Omental fat pad (tissue), 4 donors: ENCODE data around the gene ARHGAP6. TPM values are rescaled to one million over a fixed set of nuclear protein-coding genes. Genes with fewer than 3 reads are reported as not detected.
"Not testable (repeated sequence)": the region's sequence is repeated elsewhere in the genome, so short reads cannot be mapped to it uniquely, and the experiment has no call there.

ENCODE experiments used
- ATAC-seq: fragments of 150-250 bp; one replicate; pipeline ENCODE4 v1.9.1; 2016; ENCODE audit warnings: mild to moderate bottlenecking, moderate library complexity; ENCODE audit not compliant: low FRiP score
- DNase-seq: peaks from one replicate; pipeline ENCODE4 v3.0.0-alpha.2; 2019; ENCODE audit warnings: low spot score
- CTCF ChIP-seq, 3 donors: fragments of 450-650 bp; IDR thresholded peaks; one replicate each; pipeline ENCODE4 v1.5.1; 2016 to 2017; ENCODE audit warnings: antibody characterized with exemption in 3 of 3, mild to moderate bottlenecking in 3 of 3, moderate library complexity in 2 of 3
- total RNA-seq, 4 donors: library from RNA; depleted of rRNA; stranded (reverse); fragments of >200 nt; gene quantifications; one replicate each; pipeline ENCODE4 v1.1.0, GENCODE V29; 2016

Gene ARHGAP6
- total RNA-seq, 4 donors from 2014 or later, result 20.4 to 45.5 (median 25.1) TPM

GRCh38 chrX:11125060-11125459, 540.7 kb downstream of the ARHGAP6 start:
- no peak for ATAC-seq
- no peak for TF ChIP-seq CTCF (IDR thresholded peaks at IDR 0.05)
- no peak for DNase-seq

GRCh38 chrX:11124112-11124511, 541.6 kb downstream of the ARHGAP6 start:
- ATAC-seq (no peak), DNase-seq (no peak)
- no peak for TF ChIP-seq CTCF (IDR thresholded peaks at IDR 0.05)

GRCh38 chrX:11123087-11123486, 542.6 kb downstream of the ARHGAP6 start:
- DNase-seq, ATAC-seq: not testable (repeated sequence)

GRCh38 chrX:11119313-11119943, 546.3 kb downstream of the ARHGAP6 start:
- DNase-seq (no peak), ATAC-seq (no peak)
- TF ChIP-seq CTCF (IDR thresholded peaks at IDR 0.05), result no peak

- TF ChIP-seq CTCF (IDR thresholded peaks at IDR 0.05), result no peak
- ATAC-seq (no peak), DNase-seq (no peak)
Measured at GRCh38 chrX:11117745-11118144, 548.0 kb downstream of the ARHGAP6 start.

GRCh38 chrX:11113731-11114130, 552.0 kb downstream of the ARHGAP6 start:
- DNase-seq, result no peak
- no peak for ATAC-seq
- TF ChIP-seq CTCF (IDR thresholded peaks at IDR 0.05), result no peak

- DNase-seq (no peak), ATAC-seq (no peak)
- no peak for TF ChIP-seq CTCF (IDR thresholded peaks at IDR 0.05)
Measured at GRCh38 chrX:11111947-11112346, 553.8 kb downstream of the ARHGAP6 start.
